CD4-positive, alpha-beta T cell treated with Interferon gamma for 1 hour (primary cell): ENCODE data around the gene ASMTL.
"Not testable (repeated sequence)": the region's sequence is repeated elsewhere in the genome, so short reads cannot be mapped to it uniquely, and the experiment has no call there.

Source experiments
- DNase-seq: peaks from one replicate; pipeline ENCODE4 v3.0.0-alpha.2; 2020

The ASMTL gene

GRCh38 chrX:1481636-1482529 lies 29.2 kb upstream of the ASMTL start:
- DNase-seq = peak; percentile 81

GRCh38 chrX:1480082-1480785 lies 27.5 kb upstream of the ASMTL start:
- DNase-seq = no peak

GRCh38 chrX:1477801-1478458 lies 25.2 kb upstream of the ASMTL start:
- no peak for DNase-seq

DNA sequence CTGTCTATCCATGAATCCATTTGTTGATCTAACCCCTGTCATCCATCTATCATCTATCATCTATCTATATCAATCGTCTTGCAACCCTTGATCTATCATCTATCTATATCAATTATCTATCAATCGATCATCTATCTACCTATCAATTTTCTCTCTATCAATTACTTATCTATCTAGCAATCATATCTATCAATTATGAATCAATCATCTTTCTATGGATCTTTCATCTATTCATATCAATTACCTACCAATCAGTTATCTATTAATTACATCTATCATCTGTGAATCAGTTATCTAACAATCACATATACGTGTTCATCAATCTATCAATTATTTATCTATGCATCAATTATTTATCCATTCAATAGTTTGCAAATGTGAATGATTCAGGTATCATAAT lies 24.5 kb upstream of the ASMTL start:
- DNase-seq = no peak

GRCh38 chrX:1476682-1477081 lies 24.0 kb upstream of the ASMTL start:
- no peak for DNase-seq

DNA sequence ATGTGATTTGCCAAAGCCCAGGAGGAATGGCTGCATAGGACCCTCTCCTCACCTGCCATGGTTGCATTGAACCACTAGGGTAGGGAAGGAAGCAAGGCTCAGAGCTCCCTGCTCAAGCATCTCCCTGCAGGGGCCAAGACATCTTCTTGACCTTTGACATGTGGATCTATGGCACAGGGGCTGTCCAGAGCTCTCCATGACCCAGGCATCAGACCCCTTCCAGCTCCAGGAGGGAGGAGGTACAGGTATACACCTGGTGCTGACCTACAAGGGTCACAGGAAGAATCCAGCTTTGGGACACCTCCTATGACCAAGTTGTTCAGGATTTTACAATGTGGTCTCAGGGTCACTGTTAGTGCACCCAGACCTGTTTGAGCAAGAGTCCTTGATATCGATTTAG lies 23.2 kb upstream of the ASMTL start:
- DNase-seq = no peak

- no peak for DNase-seq
Measured at GRCh38 chrX:1475481-1475880, 22.8 kb upstream of the ASMTL start.

DNA sequence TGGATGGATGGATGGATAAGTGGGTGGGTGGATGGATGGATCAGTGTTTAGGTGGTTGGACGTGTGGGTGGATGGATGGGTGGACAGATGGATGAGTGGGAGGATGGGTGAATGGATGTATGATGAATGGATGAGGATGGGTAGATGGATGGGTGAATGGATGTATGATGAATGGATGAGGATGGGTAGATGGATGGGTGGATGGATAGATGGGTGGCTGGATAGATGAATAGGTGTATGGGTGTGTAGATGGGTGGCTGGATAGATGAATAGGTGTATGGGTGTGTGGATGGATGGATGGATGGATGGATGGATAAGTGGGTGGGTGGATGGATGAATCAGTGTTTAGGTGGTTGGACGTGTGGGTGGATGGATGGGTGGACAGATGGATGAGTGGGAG lies 21.9 kb upstream of the ASMTL start:
- DNase-seq = not testable (repeated sequence)

DNA sequence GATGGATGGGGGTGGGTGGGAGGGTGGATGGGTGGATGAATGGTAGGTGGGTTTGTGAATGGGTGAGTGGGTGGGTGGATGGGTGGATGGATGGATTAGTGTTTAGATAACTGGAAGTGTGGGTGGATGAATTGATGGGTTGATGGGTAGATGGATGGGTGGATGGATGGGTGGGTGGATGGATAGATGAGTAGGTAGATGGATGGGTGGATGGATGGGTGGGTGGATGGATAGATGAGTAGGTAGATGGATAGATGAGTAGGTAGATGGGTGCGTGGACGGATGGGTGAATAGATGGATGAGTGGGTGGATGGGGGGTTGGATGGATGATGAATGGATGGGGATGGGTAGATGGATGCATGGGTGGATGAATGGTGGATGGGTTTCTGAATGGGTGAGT lies 20.3 kb upstream of the ASMTL start:
- no peak for DNase-seq

- peak; percentile 77 for DNase-seq
Measured at GRCh38 chrX:1468250-1468772, 15.6 kb upstream of the ASMTL start.

- DNase-seq = peak; percentile 51
Measured at GRCh38 chrX:1466971-1467561, 14.4 kb upstream of the ASMTL start.

DNA sequence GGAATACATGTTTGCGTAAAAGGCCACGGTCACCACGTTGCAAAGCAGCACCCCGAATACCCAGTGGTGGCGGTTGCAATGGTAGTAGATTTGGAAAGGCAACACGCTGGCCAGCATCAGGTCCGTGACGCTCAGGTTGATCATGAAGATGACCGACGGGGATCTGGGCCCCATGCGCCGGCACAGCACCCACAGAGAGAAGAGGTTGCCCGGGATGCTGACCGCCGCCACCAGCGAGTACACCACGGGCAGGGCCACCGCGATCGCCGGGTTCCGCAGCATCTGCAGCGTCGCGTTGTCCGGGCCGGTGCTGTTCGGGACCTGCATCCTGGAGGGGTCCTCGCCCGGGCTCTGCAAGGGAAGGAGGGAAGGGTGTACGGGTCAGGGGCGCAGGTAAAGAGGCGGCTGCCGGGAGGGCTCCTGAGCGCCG lies 13.5 kb upstream of the ASMTL start:
- DNase-seq = no peak

- no peak for DNase-seq
Measured at GRCh38 chrX:1465286-1466231, 12.8 kb upstream of the ASMTL start.

DNA sequence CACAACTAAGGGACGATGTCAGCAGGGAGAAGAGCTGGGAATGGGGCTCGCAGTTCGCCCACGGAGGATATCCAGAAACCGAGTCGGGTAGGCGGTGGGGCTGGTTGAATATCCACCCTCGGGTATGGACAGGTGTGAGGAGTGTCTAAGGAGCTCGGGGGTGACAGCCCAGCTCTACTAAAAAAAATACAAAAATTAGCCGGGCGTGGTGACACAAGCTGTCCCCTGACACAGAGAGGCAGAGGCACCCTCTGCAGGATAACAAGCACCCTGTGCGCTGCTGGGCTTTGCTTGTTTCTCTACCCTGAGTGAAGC lies 12.2 kb upstream of the ASMTL start:
- DNase-seq = no peak

DNA sequence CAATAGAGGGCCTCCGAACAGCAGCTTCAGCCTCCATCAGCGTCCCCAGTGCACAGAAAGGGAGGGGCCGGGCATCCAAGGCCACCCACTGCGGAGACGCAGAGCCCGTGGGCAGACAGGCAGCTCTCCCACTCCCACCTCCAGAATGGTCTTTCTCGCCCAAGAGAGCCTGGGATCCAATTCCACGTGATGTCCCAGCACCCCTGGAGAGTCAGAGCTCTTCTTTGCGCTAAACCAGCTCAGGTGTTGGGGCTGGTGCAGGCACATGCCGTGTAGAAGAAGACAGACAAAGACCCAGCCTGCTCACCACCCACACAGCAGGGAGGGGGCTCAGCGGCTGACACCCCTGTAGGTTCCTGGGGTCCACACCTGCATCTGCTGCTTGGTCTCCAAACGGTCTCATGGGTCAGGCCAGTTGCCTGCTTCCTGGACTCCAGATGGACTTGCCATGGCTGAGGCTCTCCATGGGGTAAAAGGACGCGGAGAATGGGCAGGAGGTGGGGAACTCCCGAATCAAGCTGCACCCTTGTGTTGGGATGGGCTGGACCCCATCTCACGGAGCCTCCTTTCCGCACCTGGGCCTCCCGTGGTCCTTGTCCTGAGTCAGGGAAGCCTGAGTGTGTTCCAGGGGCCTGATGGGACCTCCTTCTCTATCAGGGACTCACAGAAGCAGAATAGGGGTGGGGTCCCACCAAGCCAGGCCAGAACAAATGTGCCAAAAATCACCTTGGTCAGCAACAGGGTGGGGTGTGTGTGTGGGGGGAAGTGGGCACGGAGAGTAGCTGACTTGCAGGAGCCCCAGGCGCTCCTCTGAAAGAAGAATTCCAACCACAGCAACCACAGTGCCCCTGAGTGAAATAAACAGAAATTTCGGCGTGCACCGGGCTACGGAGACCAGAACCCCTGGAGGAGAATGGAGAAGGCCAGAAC lies 11.6 kb upstream of the ASMTL start:
- peak; percentile 28 for DNase-seq

DNA sequence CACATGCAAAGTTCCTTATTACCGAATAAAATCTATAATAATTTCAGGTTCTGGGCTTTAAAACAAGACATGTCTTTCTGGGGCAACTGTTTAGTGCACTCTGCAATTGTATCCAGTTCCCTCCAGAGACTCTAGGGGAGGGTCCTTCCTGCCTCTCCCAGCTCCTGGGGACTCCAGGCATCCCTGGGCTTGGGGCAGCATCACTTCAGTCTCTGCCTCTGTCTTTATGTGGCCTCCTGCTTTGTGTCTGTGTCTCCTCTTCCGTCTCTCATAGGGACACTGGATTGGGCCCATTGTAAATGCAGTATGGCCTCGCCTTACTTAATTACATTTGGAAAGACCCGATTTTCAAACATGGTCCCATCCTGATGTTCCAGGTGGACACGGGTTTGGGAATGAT lies 10.9 kb upstream of the ASMTL start:
- DNase-seq = no peak

- DNase-seq = peak; percentile 82
Measured at GRCh38 chrX:1462596-1463251, 10.0 kb upstream of the ASMTL start.

DNA sequence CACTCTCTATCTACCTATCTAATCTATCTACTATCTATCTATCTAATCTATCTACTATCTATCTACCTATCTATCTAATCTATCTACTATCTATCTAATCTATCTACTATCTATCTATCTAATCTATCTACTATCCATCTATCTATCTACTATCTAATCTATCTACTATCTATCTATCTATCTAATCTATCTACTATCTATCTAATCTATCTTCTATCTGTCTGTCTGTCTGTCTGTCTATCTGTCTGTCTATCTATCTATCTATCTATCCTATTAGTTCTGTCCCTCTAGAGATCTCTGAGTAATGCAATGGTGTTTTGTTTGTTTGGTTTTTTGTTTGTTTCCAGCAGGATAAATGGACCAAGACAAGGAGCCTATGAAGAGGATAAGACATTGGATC lies 9.4 kb upstream of the ASMTL start:
- DNase-seq = no peak

DNA sequence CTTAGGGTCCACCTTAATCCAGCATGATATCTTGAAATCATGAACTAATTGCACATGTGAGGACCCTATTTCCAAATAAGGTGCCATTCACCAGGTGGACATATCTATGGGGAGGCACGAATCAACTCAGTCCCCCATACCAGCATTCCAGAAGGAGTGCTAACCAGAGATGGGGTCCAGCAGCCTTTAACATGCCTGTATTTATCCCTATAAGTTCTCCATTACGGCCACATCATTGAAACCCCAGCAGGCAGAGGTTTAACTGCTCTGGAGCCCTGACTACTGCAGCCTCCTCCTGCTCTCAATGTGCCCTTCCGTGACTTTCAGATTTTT lies 3.2 kb upstream of the ASMTL start:
- DNase-seq = no peak
